ENCODE data around the gene CNIH3.
"Not testable (repeated sequence)": the region's sequence is repeated elsewhere in the genome, so short reads cannot be mapped to it uniquely, and the experiment has no call there.

Gene CNIH3

GRCh38 chr1:224644553-224645154, 28.5 kb downstream of the CNIH3 start:
- peak; percentile 76 for DNase-seq

GRCh38 chr1:224647449-224647848, 31.3 kb downstream of the CNIH3 start:
- DNase-seq = no peak

GRCh38 chr1:224650290-224650689, 34.2 kb downstream of the CNIH3 start:
- no peak for DNase-seq

DNA sequence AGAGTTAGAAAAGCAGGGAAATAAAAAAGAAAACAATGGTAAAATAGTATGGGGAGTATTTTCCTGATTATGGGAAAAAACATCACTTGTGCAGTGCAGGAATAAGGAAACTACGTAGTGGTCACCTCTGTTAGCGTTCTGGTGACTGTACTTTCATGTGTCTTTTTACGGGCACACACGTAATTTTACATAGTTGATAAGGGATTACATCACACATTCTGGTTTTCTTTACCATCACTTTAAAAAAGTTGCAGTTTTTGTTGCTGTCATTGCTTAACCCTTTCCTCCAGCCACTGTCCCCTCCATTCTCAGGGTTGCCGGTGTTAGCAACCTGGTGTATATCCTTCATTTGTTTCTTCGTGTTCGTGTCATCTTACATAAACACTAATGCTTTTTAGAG, 35.1 kb downstream of the CNIH3 start:
- DNase-seq = no peak

GRCh38 chr1:224656392-224656791, 40.3 kb downstream of the CNIH3 start:
- DNase-seq = no peak

DNA sequence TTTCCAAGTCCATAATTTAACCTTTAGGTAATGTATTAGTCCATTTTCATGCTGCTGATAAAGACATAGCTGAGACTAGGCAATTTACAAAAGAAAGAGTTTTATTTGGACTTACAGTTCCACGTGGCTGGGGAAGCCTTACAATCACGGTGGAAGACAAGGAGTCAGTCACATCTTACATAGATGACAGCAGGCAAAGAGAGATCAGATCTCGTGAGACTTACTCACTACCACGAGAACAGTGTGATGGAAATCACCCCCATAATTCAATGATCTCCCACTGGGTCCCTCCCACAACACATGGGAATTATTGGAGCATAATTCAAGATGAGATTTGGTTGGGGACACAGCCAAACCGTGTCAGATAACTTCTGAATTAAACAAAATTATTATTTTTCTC, 44.0 kb downstream of the CNIH3 start:
- DNase-seq = no peak

- no peak for DNase-seq
These were observed 46.8 kb downstream of the CNIH3 start for GRCh38 chr1:224662870-224663269.

DNA sequence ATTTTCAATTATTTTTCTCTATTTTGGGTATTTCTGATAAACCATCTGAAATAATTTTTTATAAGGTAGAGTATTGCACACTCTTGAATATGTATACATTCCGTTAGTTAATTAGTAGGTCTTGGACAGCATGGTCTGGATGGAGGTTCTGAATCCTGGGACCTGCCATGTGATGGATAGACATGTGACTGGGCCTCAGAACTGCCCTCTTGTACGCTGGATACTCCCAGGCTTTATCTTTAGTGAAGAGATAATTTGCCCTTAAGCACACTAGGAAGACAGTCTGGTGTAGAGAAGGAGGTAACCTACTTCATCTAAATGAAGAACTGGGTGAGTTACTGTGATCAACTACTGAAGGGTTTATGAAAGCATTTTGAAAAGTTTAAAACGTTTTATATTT, 48.9 kb downstream of the CNIH3 start:
- no peak for DNase-seq

GRCh38 chr1:224666078-224666477, 50.0 kb downstream of the CNIH3 start:
- DNase-seq = no peak

GRCh38 chr1:224666913-224667312, 50.8 kb downstream of the CNIH3 start:
- DNase-seq = no peak

- no peak for DNase-seq
These were observed 52.9 kb downstream of the CNIH3 start for GRCh38 chr1:224668984-224669383.

GRCh38 chr1:224669403-224669802, 53.3 kb downstream of the CNIH3 start:
- DNase-seq = no peak

DNA sequence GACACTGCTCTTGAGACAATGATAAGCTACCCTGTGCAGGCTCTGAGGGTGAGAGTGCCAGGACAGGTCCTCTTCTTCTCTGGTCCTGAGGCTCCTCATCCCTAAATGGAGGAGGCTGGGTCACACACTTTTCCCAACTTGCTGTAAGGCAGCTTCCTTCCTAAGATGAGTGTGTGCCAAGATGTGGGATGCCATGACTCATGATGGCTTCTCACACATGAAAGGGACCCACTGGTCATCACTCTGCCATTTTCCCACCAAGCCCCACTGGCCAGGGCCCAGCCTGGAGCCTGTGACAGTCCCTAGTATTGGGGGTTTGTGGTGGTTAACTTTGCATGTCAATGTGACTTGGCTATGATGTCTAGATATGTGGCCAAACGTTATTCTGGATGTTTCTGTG, 54.4 kb downstream of the CNIH3 start:
- no peak for DNase-seq

DNA sequence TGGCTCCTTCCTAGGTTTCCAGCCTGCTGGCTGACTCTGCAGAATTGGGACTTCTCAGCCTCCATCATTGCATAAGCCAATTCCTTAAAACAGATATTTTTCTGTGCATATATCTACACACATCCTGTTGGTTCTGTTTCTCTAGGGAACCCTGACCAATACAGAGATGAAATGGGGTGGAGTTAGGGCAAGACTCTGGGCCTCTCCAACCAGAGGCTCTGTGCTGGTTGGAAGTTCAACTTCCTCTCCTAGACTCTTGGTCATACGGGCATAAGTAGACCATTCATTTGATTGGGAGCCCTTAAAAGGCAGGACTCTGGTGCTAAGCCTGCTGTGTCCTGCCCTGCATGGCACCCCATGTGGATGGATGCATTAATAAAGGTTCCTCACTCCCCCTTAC, 55.0 kb downstream of the CNIH3 start:
- DNase-seq = no peak

DNA sequence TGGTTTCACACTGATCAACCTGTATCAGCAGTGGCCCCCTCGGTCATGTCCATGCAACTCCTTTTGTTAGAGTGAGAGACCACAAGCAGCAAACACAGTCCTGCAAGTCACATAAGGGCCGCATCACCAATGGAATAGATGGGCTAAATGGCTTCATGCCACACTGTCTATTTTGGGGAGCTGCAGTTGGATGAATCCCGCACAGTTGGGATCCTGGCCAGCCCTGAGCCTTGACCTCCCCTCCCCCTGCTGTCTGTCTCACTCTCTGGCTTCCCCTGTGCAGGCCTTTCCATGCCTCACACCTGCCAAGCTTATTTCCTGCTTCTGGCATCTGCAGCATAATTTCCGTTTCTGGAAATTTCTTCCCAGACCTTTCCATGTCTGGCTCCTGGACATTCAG, 57.0 kb downstream of the CNIH3 start:
- DNase-seq = no peak

- no peak for DNase-seq
These were observed 59.5 kb downstream of the CNIH3 start for GRCh38 chr1:224675590-224675989.

DNA sequence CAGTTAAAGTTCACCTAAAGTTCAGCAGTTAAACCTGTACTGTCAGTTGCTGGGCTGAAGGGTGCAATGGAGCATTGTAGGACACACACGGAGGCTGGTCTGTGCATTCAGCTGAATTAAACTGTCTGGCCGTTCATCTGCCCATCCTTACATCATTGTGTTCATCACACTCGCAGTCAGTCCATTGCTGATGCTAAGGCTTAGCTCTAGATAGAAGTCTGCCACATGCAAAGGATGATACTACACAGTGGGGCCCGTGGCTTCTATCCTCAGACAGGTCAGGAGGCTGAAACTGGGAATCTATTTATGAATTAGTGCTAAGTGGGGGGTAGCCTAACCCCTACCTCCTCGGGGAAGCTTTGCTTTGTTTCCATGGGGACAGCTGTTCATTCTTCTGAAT, 60.4 kb downstream of the CNIH3 start:
- no peak for DNase-seq

DNA sequence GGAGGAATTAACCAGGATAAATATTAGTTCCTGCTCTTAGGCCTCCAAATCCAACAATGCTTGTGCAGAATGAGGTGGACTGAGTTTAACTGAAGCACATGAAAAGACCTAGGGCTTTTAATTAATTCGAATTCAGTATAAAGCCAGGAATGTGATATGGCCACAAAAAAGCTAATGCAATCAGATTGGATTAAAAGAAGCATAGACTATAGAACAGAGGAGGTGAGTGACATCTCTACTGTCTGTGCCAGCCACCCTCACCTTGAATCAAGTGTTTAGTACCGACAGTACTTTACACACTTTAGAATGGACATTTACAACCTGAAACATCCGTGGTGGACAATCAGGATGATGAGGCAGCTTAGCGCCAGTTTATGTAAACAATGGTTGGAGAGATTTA, 62.1 kb downstream of the CNIH3 start:
- no peak for DNase-seq

DNA sequence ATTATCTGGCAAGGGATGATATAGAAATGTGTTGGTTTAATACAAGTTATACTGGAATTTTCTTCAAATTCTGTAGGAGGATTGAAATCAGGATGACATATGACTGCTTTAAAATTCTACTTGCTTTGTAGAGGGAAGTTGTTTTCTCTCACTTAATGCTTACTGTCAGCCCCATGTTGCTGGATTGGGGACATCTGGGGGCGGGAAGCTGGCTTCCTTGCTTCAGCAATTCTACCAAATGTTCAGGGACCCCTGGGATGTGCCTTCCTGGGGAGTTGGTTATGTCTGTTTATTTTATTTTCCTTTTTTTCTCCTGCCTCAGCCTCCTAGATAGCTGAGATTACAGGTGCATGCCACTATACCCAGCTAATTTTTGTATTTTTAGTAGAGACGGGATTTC, 63.5 kb downstream of the CNIH3 start:
- DNase-seq = no peak

DNA sequence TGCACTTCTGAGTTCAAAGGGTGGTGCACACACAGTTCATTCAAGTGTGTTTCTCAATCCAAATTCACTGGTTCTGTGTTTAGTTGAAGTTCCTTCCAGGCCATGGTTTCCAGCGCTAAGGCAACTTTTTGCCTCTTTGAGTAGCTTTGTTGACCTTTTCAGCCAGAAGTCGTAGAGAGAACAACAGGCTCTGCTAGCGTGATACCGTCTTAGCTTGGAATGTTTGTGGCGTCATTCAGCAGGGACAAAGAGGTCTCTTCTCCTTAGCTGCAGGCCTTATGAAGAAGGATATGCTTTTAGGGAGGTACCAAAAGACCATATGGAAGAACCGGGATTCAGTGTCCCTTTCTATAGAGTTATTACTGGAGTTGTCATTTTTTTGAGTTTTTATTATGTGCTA, 65.7 kb downstream of the CNIH3 start:
- DNase-seq = no peak

GRCh38 chr1:224683936-224684335, 67.8 kb downstream of the CNIH3 start:
- DNase-seq = no peak

DNA sequence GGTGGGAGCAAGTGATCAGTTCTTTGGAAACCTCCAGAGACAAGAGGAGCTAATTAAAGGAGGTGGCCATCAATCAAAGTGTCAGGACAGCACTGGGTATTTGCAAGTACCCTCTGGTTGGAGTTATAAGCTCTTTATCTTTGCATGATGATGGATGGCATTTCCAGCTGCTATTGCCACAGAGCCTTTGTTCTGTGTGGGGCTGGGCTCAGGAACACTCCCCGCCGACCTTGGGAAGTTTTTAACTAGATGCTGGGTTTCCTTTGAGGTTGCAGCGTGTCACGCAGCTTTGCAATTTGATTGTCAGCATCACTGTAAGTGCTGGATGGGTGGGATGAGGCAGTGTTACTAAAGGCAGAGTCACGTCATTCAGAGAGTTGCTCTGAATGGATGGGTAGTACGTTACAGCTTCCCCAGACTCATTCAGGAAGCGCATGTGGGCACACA, 68.9 kb downstream of the CNIH3 start:
- DNase-seq = peak; percentile 18

- DNase-seq = not testable (repeated sequence)
These were observed 70.0 kb downstream of the CNIH3 start for GRCh38 chr1:224686140-224686539.

GRCh38 chr1:224687465-224687864, 71.3 kb downstream of the CNIH3 start:
- DNase-seq = no peak

GRCh38 chr1:224689374-224689773, 73.3 kb downstream of the CNIH3 start:
- DNase-seq = no peak

- no peak for DNase-seq
These were observed 74.5 kb downstream of the CNIH3 start for GRCh38 chr1:224690576-224690975.

Measured in activated CD4-positive, alpha-beta T cell treated with anti-CD3 and anti-CD28 coated beads, Interleukin-2, amount 50 U/mL, for 16 hours (primary cell).